ENCODE results near the gene LAMTOR2. TPM values are rescaled to one million over a fixed set of nuclear protein-coding genes. Genes with fewer than 3 reads are reported as not detected.

Gene LAMTOR2
- total and polyA plus RNA-seq, 9 of the 15 experiments (the other 6 are each of a cell fraction or from before 2014, with no cell fraction given): 39.0 to 161 (median 74.6) TPM

DNA sequence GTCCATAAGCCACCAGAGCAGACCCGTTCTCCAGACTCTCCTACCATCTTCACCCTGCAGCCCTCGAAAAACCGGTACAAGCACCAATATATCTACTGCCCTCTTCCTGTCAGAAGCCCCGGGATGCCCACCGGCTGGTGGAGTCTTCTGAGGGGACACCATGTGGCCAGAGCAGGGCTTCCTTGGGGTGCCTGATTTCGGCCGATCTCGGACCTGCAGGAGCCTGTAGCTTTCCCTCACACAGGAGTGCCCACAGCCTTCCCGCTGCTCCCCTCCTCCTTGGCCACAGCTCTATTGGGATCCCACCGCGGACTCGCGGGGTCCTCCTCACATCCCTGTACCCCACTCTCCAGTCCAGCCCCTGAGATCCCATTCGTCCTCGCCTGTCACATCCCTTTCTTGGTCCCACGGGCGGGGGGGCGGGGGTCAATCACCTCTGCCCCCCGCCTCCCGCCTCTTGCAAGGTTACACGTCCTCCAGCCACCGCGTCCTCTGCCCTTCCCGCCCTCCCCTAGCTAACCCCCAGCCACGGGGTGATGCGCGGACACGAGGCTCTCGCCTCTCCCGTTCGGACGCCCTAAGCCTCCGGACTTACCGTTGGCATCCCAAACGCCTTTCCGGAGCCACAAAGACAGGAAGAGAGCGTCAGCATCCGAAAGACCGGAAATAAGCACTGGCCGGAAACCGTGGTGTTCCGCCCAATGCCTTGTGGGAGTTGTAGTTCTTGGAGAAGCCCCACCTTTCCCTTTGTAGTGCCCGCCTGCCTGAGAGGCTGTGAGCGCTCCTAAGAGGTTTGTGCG lies 34.1 kb upstream of the LAMTOR2 start, which contains the start of gene SSR2 (continued):
- no peak for TF ChIP-seq ZNF280A (IDR thresholded peaks at IDR 0.05; ENCODE audit: low read depth, partially characterized antibody)
- TF ChIP-seq CC2D1A (IDR thresholded peaks at IDR 0.05): no peak
- no peak for TF ChIP-seq MTA2 (IDR thresholded peaks at IDR 0.05; ENCODE audit: low read depth)
- TF ChIP-seq SAFB (IDR thresholded peaks at IDR 0.05; ENCODE audit: borderline replicate concordance, low read depth, low read length): no peak
- no peak for TF ChIP-seq HMG20A (CRISPR knock-in tag; conservative IDR thresholded peaks at IDR 0.05)
- no peak for TF ChIP-seq SRSF3 (IDR thresholded peaks at IDR 0.05; ENCODE audit: insufficient read depth, low read length)
- TF ChIP-seq PRMT5 (CRISPR knock-in tag; IDR thresholded peaks at IDR 0.05): no peak
- TF ChIP-seq POLR2G (IDR thresholded peaks at IDR 0.05; ENCODE audit: low read depth, low read length): peak; percentile 92
- TF ChIP-seq YBX1 (IDR thresholded peaks at IDR 0.05): no peak
- TF ChIP-seq MIER1 (IDR thresholded peaks at IDR 0.05; ENCODE audit: low read depth): no peak
- TF ChIP-seq ZNF695 (CRISPR knock-in tag; IDR thresholded peaks at IDR 0.05): no peak
- no peak for TF ChIP-seq MCM3 (IDR thresholded peaks at IDR 0.05)
- no peak for TF ChIP-seq ZNF408 (CRISPR knock-in tag; IDR thresholded peaks at IDR 0.05; ENCODE audit: low read depth)
- no peak for TF ChIP-seq NUFIP1 (IDR thresholded peaks at IDR 0.05; ENCODE audit: partially characterized antibody)
- no peak for TF ChIP-seq OTX1 (CRISPR knock-in tag; IDR thresholded peaks at IDR 0.05)
- no peak for TF ChIP-seq HLTF (IDR thresholded peaks at IDR 0.05)
- no peak for TF ChIP-seq ZNF449 (CRISPR knock-in tag; IDR thresholded peaks at IDR 0.05)
- no peak for TF ChIP-seq STAG1 (CRISPR knock-in tag; IDR thresholded peaks at IDR 0.05; ENCODE audit: borderline replicate concordance)
- no peak for TF ChIP-seq IRF1 (CRISPR knock-in tag; IDR thresholded peaks at IDR 0.05; ENCODE audit: borderline replicate concordance)
- no peak for TF ChIP-seq E2F5 (CRISPR knock-in tag; IDR thresholded peaks at IDR 0.05)
- no peak for TF ChIP-seq CREBBP (IDR thresholded peaks at IDR 0.05; ENCODE audit: low read depth, low read length)
- TF ChIP-seq CHD4 (IDR thresholded peaks at IDR 0.05; ENCODE audit: insufficient read depth, insufficient replicate concordance, low read depth, low read length, poor library complexity, severe bottlenecking): no peak
- TF ChIP-seq XRCC4 (IDR thresholded peaks at IDR 0.05; ENCODE audit: extremely low read depth, insufficient read depth, insufficient read length): no peak
- TF ChIP-seq ZNF655 (CRISPR knock-in tag; IDR thresholded peaks at IDR 0.05): no peak
